HG02798 (cell line): ENCODE results near the gene MYH15.

Source experiments
- ATAC-seq: cut with Tn5 transposase; IDR thresholded peaks from one replicate; pipeline ENCODE4 v1.9.1; 2021; ENCODE audit warnings: mild to moderate bottlenecking; ENCODE audit not compliant: unreplicated experiment, poor library complexity

Gene MYH15

GRCh38 chr3:108511055-108511454, 659 bp upstream of the MYH15 start:
- ATAC-seq = no peak

GRCh38 chr3:108509871-108510270, 525 bp downstream of the MYH15 start:
- no peak for ATAC-seq

GRCh38 chr3:108509263-108509662, 1.1 kb downstream of the MYH15 start:
- ATAC-seq = no peak

GRCh38 chr3:108507902-108508301, 2.5 kb downstream of the MYH15 start:
- ATAC-seq = no peak

GRCh38 chr3:108505811-108506210, 4.6 kb downstream of the MYH15 start:
- ATAC-seq = no peak

GRCh38 chr3:108503722-108504121, 6.7 kb downstream of the MYH15 start:
- ATAC-seq = no peak

- ATAC-seq = no peak
Observed at GRCh38 chr3:108501535-108501934, 8.9 kb downstream of the MYH15 start.

- ATAC-seq = no peak
Observed at GRCh38 chr3:108500728-108501127, 9.7 kb downstream of the MYH15 start.

GRCh38 chr3:108497271-108497670, 13.1 kb downstream of the MYH15 start:
- ATAC-seq = no peak

GRCh38 chr3:108495717-108496116, 14.7 kb downstream of the MYH15 start:
- no peak for ATAC-seq

- no peak for ATAC-seq
Observed at GRCh38 chr3:108494906-108495531, 15.4 kb downstream of the MYH15 start.

GRCh38 chr3:108493862-108494261, 16.5 kb downstream of the MYH15 start:
- no peak for ATAC-seq

GRCh38 chr3:108491456-108491855, 18.9 kb downstream of the MYH15 start:
- ATAC-seq = no peak

- ATAC-seq = peak; percentile 80
Observed at GRCh38 chr3:108489776-108490175, 20.6 kb downstream of the MYH15 start.

- no peak for ATAC-seq
Observed at GRCh38 chr3:108488631-108489030, 21.8 kb downstream of the MYH15 start.

GRCh38 chr3:108487439-108487838, 23.0 kb downstream of the MYH15 start:
- ATAC-seq = no peak

GRCh38 chr3:108486941-108487340, 23.5 kb downstream of the MYH15 start:
- ATAC-seq = no peak

GRCh38 chr3:108486338-108486737, 24.1 kb downstream of the MYH15 start:
- ATAC-seq = no peak

- peak; percentile 62 for ATAC-seq
Observed at GRCh38 chr3:108485146-108485545, 25.2 kb downstream of the MYH15 start.

GRCh38 chr3:108479224-108479623, 31.2 kb downstream of the MYH15 start:
- no peak for ATAC-seq

- ATAC-seq = peak; percentile 81
Observed at GRCh38 chr3:108477511-108478147, 32.8 kb downstream of the MYH15 start.

- ATAC-seq = no peak
Observed at GRCh38 chr3:108475220-108475782, 35.1 kb downstream of the MYH15 start.
